IMR-90 (cell line): ENCODE results near the gene KLHL29. TPM values are rescaled to one million over a fixed set of nuclear protein-coding genes. Genes with fewer than 3 reads are reported as not detected.

Experiments
- ATAC-seq: fragments of 200-7000 bp; cut with Tn5 transposase; 2 replicates; pipeline ENCODE4 v1.9.1; 2020; ENCODE audit warnings: low read depth, mild to moderate bottlenecking, moderate library complexity
- BruUV-seq: library from RNA; stranded (reverse); fragments of 400-500 nt; replicated peaks from 2 replicates; lab custom pipeline; 2021; lab: Mats Ljungman, UMichigan
- CTCF ChIA-PET: fragments of 300-600 bp; formaldehyde crosslinking; extraction: SDS; loops from one replicate; lab custom pipeline; 2021; ENCODE audit warnings: antibody characterized with exemption; lab: Yijun Ruan, JAX
- POLR2A ChIA-PET: fragments of 300-600 bp; sonication (Branson Sonifier 250); formaldehyde crosslinking; loops from one replicate; lab custom pipeline; 2022; ENCODE audit warnings: antibody characterized with exemption; ENCODE audit not compliant: unreplicated experiment; lab: Charles Lee
- DNase-seq: peaks from one replicate; pipeline ENCODE4 v3.0.0; 2013
- H2AFZ ChIP-seq: replicated peaks from 2 replicates; pipeline ENCODE3; 2013; ENCODE audit warnings: low read length, mild to moderate bottlenecking; ENCODE audit not compliant: poor library complexity
- H2AK5ac ChIP-seq: 2 replicates; pipeline ENCODE4 v1.6.1; 2013; ENCODE audit warnings: low read depth, low read length, inconsistent platforms
- H2AK9ac ChIP-seq: replicated peaks from 2 replicates; pipeline ENCODE3; 2013; ENCODE audit warnings: mild to moderate bottlenecking, low read depth, low read length, moderate library complexity; ENCODE audit not compliant: poor library complexity
- H2BK120ac ChIP-seq: 2 replicates; pipeline ENCODE4 v1.6.1; 2013; ENCODE audit warnings: low read depth, low read length, inconsistent platforms
- H2BK15ac ChIP-seq: 3 replicates; pipeline ENCODE4 v1.6.1; 2013; ENCODE audit warnings: low read depth, low read length, inconsistent platforms
- H2BK20ac ChIP-seq: 2 replicates; pipeline ENCODE4 v1.6.1; 2013; ENCODE audit warnings: low read depth, mild to moderate bottlenecking, inconsistent platforms, low read length, moderate library complexity
- H2BK5ac ChIP-seq: 2 replicates; pipeline ENCODE4 v1.6.1; 2013; ENCODE audit warnings: mild to moderate bottlenecking, low read depth, low read length, inconsistent platforms; ENCODE audit not compliant: poor library complexity, severe bottlenecking
- H3K14ac ChIP-seq: replicated peaks from 2 replicates; pipeline ENCODE4 v1.6.1; 2013; ENCODE audit warnings: low read depth, low read length, inconsistent platforms
- H3K18ac ChIP-seq: 2 replicates; pipeline ENCODE4 v1.6.1; 2013; ENCODE audit warnings: low read depth, low read length, control low read depth
- H3K23ac ChIP-seq: 2 replicates; pipeline ENCODE4 v1.6.1; 2013; ENCODE audit warnings: low read depth, low read length, inconsistent platforms
- H3K27ac ChIP-seq: 2 replicates; pipeline ENCODE4 v1.5.1; 2013; ENCODE audit warnings: mild to moderate bottlenecking, control low read depth, low read length; ENCODE audit not compliant: insufficient read depth
- H3K27me3 ChIP-seq: 2 replicates; pipeline ENCODE4 v1.6.1; 2013; ENCODE audit warnings: low read length; ENCODE audit not compliant: control insufficient read depth, insufficient read depth
- H3K36me3 ChIP-seq: 2 replicates; pipeline ENCODE4 v1.6.1; 2013; ENCODE audit warnings: low read length, mixed read lengths; ENCODE audit not compliant: control insufficient read depth, insufficient read depth
- H3K4ac ChIP-seq: 2 replicates; pipeline ENCODE4 v1.6.1; 2013; ENCODE audit warnings: low read depth, low read length, inconsistent platforms
- H3K4me1 ChIP-seq: 2 replicates; pipeline ENCODE4 v1.6.1; 2013; ENCODE audit warnings: low read length, mixed read lengths; ENCODE audit not compliant: control insufficient read depth, insufficient read depth
- H3K4me2 ChIP-seq: 2 replicates; pipeline ENCODE4 v1.6.1; 2013; ENCODE audit warnings: low read depth, mild to moderate bottlenecking, control low read depth, low read length, moderate library complexity
- H3K4me3 ChIP-seq: 2 replicates; pipeline ENCODE4 v1.5.1; 2013; ENCODE audit warnings: low read depth, mild to moderate bottlenecking, control low read depth, low read length, moderate library complexity; ENCODE audit not compliant: insufficient read depth
- H3K56ac ChIP-seq: 2 replicates; pipeline ENCODE4 v1.6.1; 2013; ENCODE audit warnings: low read length, inconsistent platforms; ENCODE audit not compliant: insufficient read depth; ENCODE audit errors: extremely low read depth
- H3K79me1 ChIP-seq, 2 experiments: 2 replicates each; pipeline ENCODE4 v1.6.1; 2013; ENCODE audit warnings: low read length in 2 of 2, inconsistent platforms in 1 of 2, low read depth in 1 of 2
- H3K9ac ChIP-seq: 2 replicates; pipeline ENCODE4 v1.6.1; 2013; ENCODE audit warnings: low read depth, low read length, control low read depth
- H3K9me1 ChIP-seq: 2 replicates; pipeline ENCODE4 v1.6.1; 2013; ENCODE audit warnings: low read length, inconsistent platforms; ENCODE audit not compliant: insufficient read depth
- H3K9me3 ChIP-seq: 2 replicates; pipeline ENCODE4 v1.6.1; 2013; ENCODE audit warnings: low read length; ENCODE audit not compliant: control insufficient read depth, insufficient read depth
- H4K20me1 ChIP-seq: 2 replicates; pipeline ENCODE4 v1.6.1; 2013; ENCODE audit warnings: low read length, inconsistent platforms; ENCODE audit not compliant: insufficient read depth
- H4K5ac ChIP-seq: 2 replicates; pipeline ENCODE4 v1.6.1; 2013; ENCODE audit warnings: mild to moderate bottlenecking, low read depth, low read length, control low read depth
- H4K8ac ChIP-seq, 2 experiments: 2 replicates each; pipeline ENCODE4 v1.6.1; 2013; ENCODE audit warnings: low read depth in 2 of 2, low read length in 2 of 2, control low read depth in 1 of 2, inconsistent platforms in 1 of 2
- H4K91ac ChIP-seq: 2 replicates; pipeline ENCODE4 v1.6.1; 2013; ENCODE audit warnings: low read depth, low read length, inconsistent platforms; ENCODE audit not compliant: insufficient read depth
- CHD1 ChIP-seq: IDR thresholded peaks from 2 replicates; pipeline ENCODE4 v1.6.1; 2012; ENCODE audit warnings: low read depth, low read length, improper control_type of control experiment
- FOS ChIP-seq: fragments of 150-350 bp; IDR thresholded peaks from 2 replicates; pipeline ENCODE4 v1.6.1; 2016; ENCODE audit warnings: low read depth, low read length
- MAFK ChIP-seq: IDR thresholded peaks from 2 replicates; pipeline ENCODE4 v1.6.1; 2012; ENCODE audit warnings: low read depth, low read length, improper control_type of control experiment
- MXI1 ChIP-seq: IDR thresholded peaks from 2 replicates; pipeline ENCODE4 v1.6.1; 2012; ENCODE audit warnings: low read depth, mild to moderate bottlenecking, low read length, moderate library complexity, borderline replicate concordance
- NFE2L2 ChIP-seq: fragments of 150-350 bp; IDR thresholded peaks from 2 replicates; pipeline ENCODE4 v1.6.1; 2016; ENCODE audit warnings: low read depth, mild to moderate bottlenecking, low read length
- RCOR1 ChIP-seq: IDR thresholded peaks from 2 replicates; pipeline ENCODE4 v1.6.1; 2012; ENCODE audit warnings: mild to moderate bottlenecking, low read length, improper control_type of control experiment; ENCODE audit not compliant: insufficient replicate concordance
- RFX5 ChIP-seq: IDR thresholded peaks from 2 replicates; pipeline ENCODE4 v1.8.0; 2012; ENCODE audit warnings: low read depth, mild to moderate bottlenecking, low read length, moderate library complexity
- WGBS, 2 experiments: methylation state at CpG; one replicate each; pipeline versions ENCODE4 v1.1.5 to v1.1.7; 2013; ENCODE audit warnings: missing lambda C conversion rate in 2 of 2; ENCODE audit not compliant: insufficient read length in 1 of 2; ENCODE audit errors: extremely low coverage in 2 of 2; 5-methylcytosine and 5-hydroxymethylcytosine counted together
- dilution Hi-C: fragments of 300-500 bp; cut with HindIII; formaldehyde crosslinking; loops from one replicate; pipeline ENCODE4 v1.14.3; 2018; ENCODE audit warnings: low sequenced_read_pairs; ENCODE audit not compliant: unreplicated experiment
- in situ Hi-C: fragments of 300-500 bp; cut with MboI; formaldehyde crosslinking; loops from 3 replicates; pipeline ENCODE4 v1.14.3; 2019; ENCODE audit warnings: low sequenced_read_pairs, inconsistent platforms, mixed read lengths
- intact Hi-C: fragments of 100-400 bp; cut with micrococcal nuclease; formaldehyde crosslinking; loops from 2 replicates; pipeline ENCODE4 v1.10.0; 2022
- polyA plus RNA-seq, 3 experiments: library from polyadenylated mRNA; depleted of rRNA; stranded (reverse); fragments of >200 nt; gene quantifications; 2 replicates each; pipeline ENCODE4 v1.2.3, GENCODE V29; 2012; ENCODE audit warnings: low replicate concordance in 1 of 3
- total RNA-seq: library from RNA; depleted of rRNA; stranded (reverse); fragments of >200 nt; gene quantifications from 2 replicates; pipeline ENCODE4 v1.2.3, GENCODE V29; 2012
- TF ChIP-seq, protein P1 (sequence below): fragments of 150-350 bp; IDR thresholded peaks from 2 replicates; pipeline ENCODE4 v1.6.1; 2017; ENCODE audit warnings: mild to moderate bottlenecking, antibody characterized with exemption, low read length, low read depth
- TF ChIP-seq, protein P2 (sequence below): fragments of 150-350 bp; IDR thresholded peaks from 2 replicates; pipeline ENCODE4 v1.6.1; 2016; ENCODE audit warnings: low read depth, mild to moderate bottlenecking, low read length, moderate library complexity, borderline replicate concordance

KLHL29 gene
- total and polyA plus RNA-seq, 2 of the 4 experiments (the other 2 are of a cell fraction) = 2.0 to 8.0 TPM

DNA sequence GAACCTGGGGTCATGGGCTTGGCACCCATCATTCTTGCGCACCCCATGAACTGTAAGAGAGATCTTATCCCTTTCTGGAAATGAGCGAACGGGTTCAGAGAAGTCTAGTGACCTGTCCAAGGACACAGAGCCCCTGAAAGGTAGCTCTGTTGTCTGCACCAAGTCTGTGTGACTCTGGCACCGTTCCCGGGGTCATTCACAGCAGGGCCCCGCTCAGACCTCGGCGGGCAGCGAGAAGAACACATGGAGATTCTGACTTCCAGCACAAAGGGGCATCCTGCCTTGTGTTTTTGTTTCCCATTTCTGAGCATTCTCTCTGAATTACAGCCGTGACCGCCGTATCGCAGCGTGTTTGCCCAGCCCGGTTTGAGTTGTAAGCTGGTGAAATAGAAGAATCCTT, 231.7 kb downstream of the KLHL29 start:
- ChIA-PET POLR2A (no interaction called here), CTCF (interaction anchor here (0.6 kb wide), 1 partner anchor 336 kb away, joined by 4 read pairs; no protein-coding TSS in a partner anchor)
- Histone ChIP-seq H4K5ac (no peak overlapping the region), H3K9me1 (no peaks in the 10 kb centered on the region; the same call in 1 of the 2 replicates), H3K4me3 (no peak overlapping the region), H3K27me3 (no peaks in the 10 kb centered on the region), H3K36me3 (no peaks in the 10 kb centered on the region), H3K9ac (no peak overlapping the region), H4K91ac (no peak overlapping the region), H3K4me2 (no peak overlapping the region), H3K14ac (no peak overlapping the region), H3K4me1 (peaks cover 11% of the 10 kb centered on the region; the same call in 1 of the 2 replicates), H3K18ac (no peak overlapping the region), H2BK120ac (no peak overlapping the region), H2BK15ac (no peak overlapping the region), H3K9me3 (no peaks in the 10 kb centered on the region), H4K8ac (no peak overlapping the region), H2AK5ac (no peak overlapping the region), H3K23ac (no peak overlapping the region), H3K79me1 (no peaks in the 10 kb centered on the region), H3K4ac (no peak overlapping the region), H3K56ac (no peak overlapping the region), H2AFZ (no peak overlapping the region), H3K27ac (no peak overlapping the region), H2BK20ac (no peak overlapping the region), H2AK9ac (no peak overlapping the region), H4K20me1 (peaks cover 3% of the 10 kb centered on the region; the same call in 1 of the 2 replicates), H2BK5ac (no peak overlapping the region)
- 93% methylated on average over 7 of the region's 15 CpGs; no CpG with 5 or more reads in 1 of the 2 experiments for WGBS, 2 experiments
- no peak for DNase-seq
- intact Hi-C loops (loop anchor here (5.0 kb wide), 1 partner anchor 214 kb away; no protein-coding TSS in a partner anchor), dilution Hi-C loops (no loop called here), in situ Hi-C loops (no loop called here)
- TF ChIP-seq MXI1 (no peak), MAFK (no peak), NFE2L2 (no peak), RCOR1 (no peak), CHD1 (no peak), FOS (no peak), RFX5 (no peak)
- TF ChIP-seq, protein P1, sequence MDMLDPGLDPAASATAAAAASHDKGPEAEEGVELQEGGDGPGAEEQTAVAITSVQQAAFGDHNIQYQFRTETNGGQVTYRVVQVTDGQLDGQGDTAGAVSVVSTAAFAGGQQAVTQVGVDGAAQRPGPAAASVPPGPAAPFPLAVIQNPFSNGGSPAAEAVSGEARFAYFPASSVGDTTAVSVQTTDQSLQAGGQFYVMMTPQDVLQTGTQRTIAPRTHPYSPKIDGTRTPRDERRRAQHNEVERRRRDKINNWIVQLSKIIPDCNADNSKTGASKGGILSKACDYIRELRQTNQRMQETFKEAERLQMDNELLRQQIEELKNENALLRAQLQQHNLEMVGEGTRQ = no peak
- TF ChIP-seq, protein P2, sequence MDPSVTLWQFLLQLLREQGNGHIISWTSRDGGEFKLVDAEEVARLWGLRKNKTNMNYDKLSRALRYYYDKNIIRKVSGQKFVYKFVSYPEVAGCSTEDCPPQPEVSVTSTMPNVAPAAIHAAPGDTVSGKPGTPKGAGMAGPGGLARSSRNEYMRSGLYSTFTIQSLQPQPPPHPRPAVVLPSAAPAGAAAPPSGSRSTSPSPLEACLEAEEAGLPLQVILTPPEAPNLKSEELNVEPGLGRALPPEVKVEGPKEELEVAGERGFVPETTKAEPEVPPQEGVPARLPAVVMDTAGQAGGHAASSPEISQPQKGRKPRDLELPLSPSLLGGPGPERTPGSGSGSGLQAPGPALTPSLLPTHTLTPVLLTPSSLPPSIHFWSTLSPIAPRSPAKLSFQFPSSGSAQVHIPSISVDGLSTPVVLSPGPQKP = no peak
- no peak for ATAC-seq
- BruUV-seq = no TSS peak
